SK-MEL-5 (cell line): ENCODE data around the gene TWSG1. TPM values are rescaled to one million over a fixed set of nuclear protein-coding genes. Genes with fewer than 3 reads are reported as not detected.

Experiments
- DNase-seq: peaks from one replicate; pipeline ENCODE4 v3.0.0-alpha.2; 2016; ENCODE audit warnings: low read depth, low spot score
- in situ Hi-C: cut with HindIII; loops from 2 replicates; pipeline ENCODE4 v1.10.0; 2016; ENCODE audit warnings: low sequenced_read_pairs, high pct_unique_total_duplicates, low pct_unique_long_range_greater_than_20kb
- polyA plus RNA-seq, 2 experiments: library from polyadenylated mRNA; depleted of rRNA; stranded (reverse); fragments of >200 nt; gene quantifications; 2 replicates each; pipeline ENCODE4 v1.2.3, GENCODE V29; 2015
- total RNA-seq: library from RNA; depleted of rRNA; stranded (reverse); fragments of >200 nt; shearing (Covaris generic); gene quantifications from 2 replicates; pipeline ENCODE4 v1.2.3, GENCODE V29; 2014; rRNA removed

TWSG1 gene
- 12.9 and 14.4 TPM in 2 replicates for total RNA-seq
- 7.9 and 8.9 TPM in 2 replicates for polyA plus RNA-seq (2015; cell fraction: cytosol; rRNA removed)
- 1.6 and 2.9 TPM in 2 replicates for polyA plus RNA-seq (2015; cell fraction: nucleus; rRNA removed)

- DNase-seq = peak; percentile 88
- in situ Hi-C loops = no loop called here
These were observed at the start of gene TWSG1 for GRCh38 chr18:9334329-9334972. TSS of gene TWSG1 (plus strand) at chr18:9334773. CDS start at chr18:9337230, 2,457 bp downstream.

- in situ Hi-C loops = no loop called here
- DNase-seq = no peak
These were observed 49.0 kb upstream of the TWSG1 start for GRCh38 chr18:9285604-9286003.

- in situ Hi-C loops = no loop called here
- DNase-seq = no peak
These were observed 47.5 kb upstream of the TWSG1 start for GRCh38 chr18:9287036-9287435.

- no peak for DNase-seq
- in situ Hi-C loops = no loop called here
These were observed 44.9 kb upstream of the TWSG1 start for GRCh38 chr18:9289698-9290097.

GRCh38 chr18:9290156-9290555 is 44.4 kb upstream of the TWSG1 start:
- no peak for DNase-seq
- in situ Hi-C loops = no loop called here

- in situ Hi-C loops = no loop called here
- DNase-seq = no peak
These were observed 42.5 kb upstream of the TWSG1 start for GRCh38 chr18:9292047-9292446.

GRCh38 chr18:9293948-9294347 is 40.6 kb upstream of the TWSG1 start:
- DNase-seq = no peak
- in situ Hi-C loops = no loop called here

- no peak for DNase-seq
- in situ Hi-C loops = no loop called here
These were observed 38.2 kb upstream of the TWSG1 start for GRCh38 chr18:9296233-9297006.

- in situ Hi-C loops = no loop called here
- no peak for DNase-seq
These were observed 37.6 kb upstream of the TWSG1 start for GRCh38 chr18:9297007-9297393.

- in situ Hi-C loops = no loop called here
These were observed 30.0 kb upstream of the TWSG1 start for GRCh38 chr18:9304388-9305070.

GRCh38 chr18:9319333-9319732 is 15.2 kb upstream of the TWSG1 start:
- in situ Hi-C loops = no loop called here
- no peak for DNase-seq

More at GRCh38 chr18:9304388-9305070, 30.0 kb upstream of the TWSG1 start:
- DNase-seq = no peak

- in situ Hi-C loops = no loop called here
- no peak for DNase-seq
These were observed 13.5 kb upstream of the TWSG1 start for GRCh38 chr18:9321017-9321452.

- no peak for DNase-seq
- in situ Hi-C loops = no loop called here
These were observed 12.8 kb upstream of the TWSG1 start for GRCh38 chr18:9321736-9322135.

GRCh38 chr18:9322744-9323143 is 11.8 kb upstream of the TWSG1 start:
- no peak for DNase-seq
- in situ Hi-C loops = no loop called here

- in situ Hi-C loops = no loop called here
- no peak for DNase-seq
These were observed 10.7 kb upstream of the TWSG1 start for GRCh38 chr18:9323750-9324445.

GRCh38 chr18:9325716-9326115 is 8.9 kb upstream of the TWSG1 start:
- in situ Hi-C loops = no loop called here

GRCh38 chr18:9328776-9329175 is 5.8 kb upstream of the TWSG1 start:
- DNase-seq = no peak

More at GRCh38 chr18:9325716-9326115, 8.9 kb upstream of the TWSG1 start:
- no peak for DNase-seq

GRCh38 chr18:9329471-9329870 is 5.1 kb upstream of the TWSG1 start:
- in situ Hi-C loops = no loop called here
- DNase-seq = no peak

More at GRCh38 chr18:9328776-9329175, 5.8 kb upstream of the TWSG1 start:
- in situ Hi-C loops = no loop called here
